Endodermal cell (in vitro differentiated cells): ENCODE results near the gene ZMYM2. TPM values are rescaled to one million over a fixed set of nuclear protein-coding genes. Genes with fewer than 3 reads are reported as not detected.

Source experiments
- DNase-seq: peaks from one replicate; pipeline ENCODE4 v3.0.0-alpha.2; 2017
- H3K27ac ChIP-seq: 2 replicates; pipeline ENCODE4 v1.5.1; 2013; ENCODE audit warnings: mild to moderate bottlenecking, low read depth, low read length, moderate library complexity
- H3K27me3 ChIP-seq: 2 replicates; pipeline ENCODE4 v1.6.1; 2013; ENCODE audit warnings: mild to moderate bottlenecking, low read length, moderate library complexity; ENCODE audit not compliant: insufficient read depth, control insufficient read depth, poor library complexity, severe bottlenecking
- H3K36me3 ChIP-seq: 2 replicates; pipeline ENCODE4 v1.7.0; 2013; ENCODE audit warnings: mild to moderate bottlenecking, low read length, moderate library complexity; ENCODE audit not compliant: control insufficient read depth, insufficient read depth
- H3K4me1 ChIP-seq: one replicate; pipeline ENCODE4 v1.7.0; 2013; ENCODE audit warnings: low read length; ENCODE audit not compliant: control insufficient read depth, insufficient read depth
- H3K4me3 ChIP-seq: 2 replicates; pipeline ENCODE4 v1.5.1; 2013; ENCODE audit warnings: mild to moderate bottlenecking, low read length, moderate library complexity
- H3K9ac ChIP-seq: 2 replicates; pipeline ENCODE4 v1.6.1; 2013; ENCODE audit warnings: mild to moderate bottlenecking, low read length, moderate library complexity; ENCODE audit not compliant: poor library complexity, severe bottlenecking; ENCODE audit errors: extremely low read depth
- H3K9me3 ChIP-seq: 2 replicates; pipeline ENCODE4 v1.6.1; 2013; ENCODE audit warnings: mild to moderate bottlenecking, low read length, moderate library complexity; ENCODE audit not compliant: control insufficient read depth
- H3K27ac Mint-ChIP-seq: 2 replicates; pipeline ENCODE4 v1.8.0; 2020; ENCODE audit warnings: mixed read lengths
- H3K27me3 Mint-ChIP-seq: 2 replicates; pipeline ENCODE4 v1.8.0; 2021; ENCODE audit warnings: mild to moderate bottlenecking, mixed read lengths; ENCODE audit not compliant: insufficient read depth
- H3K36me3 Mint-ChIP-seq: 2 replicates; pipeline ENCODE4 v1.8.0; 2020; ENCODE audit warnings: low read depth, mixed read lengths
- H3K4me1 Mint-ChIP-seq: 2 replicates; pipeline ENCODE4 v1.8.0; 2020; ENCODE audit warnings: mixed read lengths
- H3K4me3 Mint-ChIP-seq: 2 replicates; pipeline ENCODE4 v1.8.0; 2020; ENCODE audit warnings: mild to moderate bottlenecking, moderate library complexity, mixed read lengths
- H3K9me3 Mint-ChIP-seq: 2 replicates; pipeline ENCODE4 v1.8.0; 2020; ENCODE audit warnings: mild to moderate bottlenecking, mixed read lengths
- WGBS, 2 experiments: methylation state at CpG; one replicate each; pipeline versions ENCODE4 v1.1.5 to v1.1.7; 2013; ENCODE audit warnings: missing lambda C conversion rate in 2 of 2, mixed read lengths in 1 of 2; ENCODE audit not compliant: insufficient coverage in 1 of 2, insufficient read length in 1 of 2; 5-methylcytosine and 5-hydroxymethylcytosine counted together
- total RNA-seq, 2 donors: library from RNA; stranded (reverse); fragmentation: NEBNext Ultra II Directional in 1 of 2; extraction: Animal tissue kit (Norgen Biotek cat#: 25700) in 1 of 2; gene quantifications; 2 replicates in 1 of 2; 3 replicates in 1 of 2; pipeline ENCODE4 v1.2.1, GENCODE V29; 2021
- TF ChIP-seq, protein P1 (sequence below): fragments of 200-600 bp; sonication (generic); conservative IDR thresholded peaks from 2 replicates; pipeline ENCODE4 v1.5.0; 2021; ENCODE audit warnings: antibody characterized with exemption, mild to moderate bottlenecking

The ZMYM2 gene
- total RNA-seq, 2 donors from 2014 or later = 200 to 207 TPM

- no peak overlapping the region for H3K27ac Mint-ChIP-seq
These were observed 40.4 kb downstream of the ZMYM2 start for GRCh38 chr13:19998960-19999359.

DNA sequence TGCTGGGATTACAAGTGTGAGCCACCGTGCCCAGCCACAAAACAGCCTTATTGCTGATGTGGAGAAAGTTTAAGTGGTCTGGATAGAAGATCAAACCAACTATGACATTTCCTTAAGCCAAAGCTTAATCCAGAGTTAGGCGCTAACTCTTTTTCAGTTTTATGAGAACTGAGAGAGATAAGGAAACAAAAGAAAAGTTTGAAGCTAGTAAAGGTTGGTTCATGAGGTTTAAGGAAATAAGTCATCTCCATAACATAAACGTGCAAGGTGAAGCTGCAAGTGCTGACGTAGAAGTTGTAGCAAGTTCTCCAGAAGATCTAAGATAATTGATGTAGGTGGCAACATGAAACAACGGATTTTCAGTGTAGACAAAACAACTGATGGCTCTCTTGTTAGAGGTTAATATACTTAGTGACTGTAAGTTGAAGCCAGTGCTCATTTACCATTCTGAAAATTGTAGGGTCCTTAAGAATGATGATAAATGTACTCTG, 41.6 kb downstream of the ZMYM2 start:
- Histone ChIP-seq H3K27ac (no peak overlapping the region), H3K9me3 (no peaks in the 10 kb centered on the region), H3K27me3 (no peaks in the 10 kb centered on the region), H3K9ac (no peak overlapping the region), H3K36me3 (peaks cover 73% of the 10 kb centered on the region), H3K4me3 (no peak overlapping the region), H3K4me1 (peaks cover 6% of the 10 kb centered on the region)
- Mint-ChIP-seq H3K9me3 (no peaks in the 10 kb centered on the region), H3K36me3 (peaks cover 52% of the 10 kb centered on the region), H3K4me3 (no peak overlapping the region), H3K27me3 (no peaks in the 10 kb centered on the region), H3K27ac (peak overlapping the region; percentile 58), H3K4me1 (peaks cover 19% of the 10 kb centered on the region)
- TF ChIP-seq, protein P1, sequence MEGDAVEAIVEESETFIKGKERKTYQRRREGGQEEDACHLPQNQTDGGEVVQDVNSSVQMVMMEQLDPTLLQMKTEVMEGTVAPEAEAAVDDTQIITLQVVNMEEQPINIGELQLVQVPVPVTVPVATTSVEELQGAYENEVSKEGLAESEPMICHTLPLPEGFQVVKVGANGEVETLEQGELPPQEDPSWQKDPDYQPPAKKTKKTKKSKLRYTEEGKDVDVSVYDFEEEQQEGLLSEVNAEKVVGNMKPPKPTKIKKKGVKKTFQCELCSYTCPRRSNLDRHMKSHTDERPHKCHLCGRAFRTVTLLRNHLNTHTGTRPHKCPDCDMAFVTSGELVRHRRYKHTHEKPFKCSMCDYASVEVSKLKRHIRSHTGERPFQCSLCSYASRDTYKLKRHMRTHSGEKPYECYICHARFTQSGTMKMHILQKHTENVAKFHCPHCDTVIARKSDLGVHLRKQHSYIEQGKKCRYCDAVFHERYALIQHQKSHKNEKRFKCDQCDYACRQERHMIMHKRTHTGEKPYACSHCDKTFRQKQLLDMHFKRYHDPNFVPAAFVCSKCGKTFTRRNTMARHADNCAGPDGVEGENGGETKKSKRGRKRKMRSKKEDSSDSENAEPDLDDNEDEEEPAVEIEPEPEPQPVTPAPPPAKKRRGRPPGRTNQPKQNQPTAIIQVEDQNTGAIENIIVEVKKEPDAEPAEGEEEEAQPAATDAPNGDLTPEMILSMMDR = no peak
- 90 to 95% methylated on average over 4 to 5 of the region's 5 CpGs for WGBS, 2 experiments
- no peak for DNase-seq

More at GRCh38 chr13:19998960-19999359, 40.4 kb downstream of the ZMYM2 start:
- peaks cover 19% of the 10 kb centered on the region for H3K4me1 Mint-ChIP-seq
- Histone ChIP-seq H3K27me3 (no peaks in the 10 kb centered on the region), H3K27ac (no peak overlapping the region), H3K4me3 (no peak overlapping the region), H3K9ac (no peak overlapping the region), H3K9me3 (no peaks in the 10 kb centered on the region), H3K4me1 (peaks cover 6% of the 10 kb centered on the region), H3K36me3 (peaks cover 74% of the 10 kb centered on the region)
- no peak overlapping the region for H3K4me3 Mint-ChIP-seq
- no peak for DNase-seq
- H3K36me3 Mint-ChIP-seq = peaks cover 49% of the 10 kb centered on the region
- TF ChIP-seq, protein P1 = no peak
- no peaks in the 10 kb centered on the region for H3K9me3 Mint-ChIP-seq
- WGBS, 2 experiments = 86 to 91% methylated on average over 3 of the region's 3 CpGs
- H3K27me3 Mint-ChIP-seq = no peaks in the 10 kb centered on the region

DNA sequence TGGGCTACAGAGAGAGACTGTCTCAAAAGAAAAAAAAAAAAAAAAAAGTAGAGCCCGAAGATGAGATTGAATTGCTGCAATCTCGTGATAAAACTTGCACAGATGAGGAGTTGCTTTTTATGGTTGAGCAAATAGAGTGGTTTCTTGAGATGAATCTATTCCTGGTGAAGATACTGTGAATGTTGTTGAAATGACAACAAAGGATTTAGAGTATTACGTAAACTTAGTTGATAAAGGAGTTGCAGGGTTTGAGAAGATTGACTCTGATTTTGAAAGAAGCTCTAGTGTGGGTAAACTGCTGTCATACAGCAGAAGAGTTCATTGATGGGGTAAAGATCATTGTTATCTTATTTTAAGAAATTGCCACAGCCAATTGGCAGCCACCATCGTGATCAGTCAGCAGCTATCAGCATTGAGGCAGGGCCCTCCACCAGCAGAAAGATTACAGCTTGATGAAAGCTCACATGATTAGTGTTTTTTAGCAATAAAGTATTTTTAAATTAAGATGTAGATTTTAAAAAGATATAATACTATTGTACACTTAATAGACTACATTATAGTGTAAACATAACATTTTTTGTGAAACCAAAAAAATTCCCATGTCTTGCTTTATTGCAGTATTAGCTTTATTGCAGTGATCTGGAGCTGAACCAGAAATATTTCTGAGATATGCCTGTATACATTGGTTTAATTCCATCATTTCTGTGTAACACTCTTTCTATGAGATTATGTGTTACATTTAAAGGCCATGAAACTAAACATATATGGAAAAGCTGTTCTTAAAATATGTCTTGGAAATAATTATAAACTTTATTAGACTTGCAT, 43.1 kb downstream of the ZMYM2 start:
- Histone ChIP-seq H3K36me3 (peaks cover 73% of the 10 kb centered on the region), H3K9ac (no peak overlapping the region), H3K4me1 (peaks cover 6% of the 10 kb centered on the region), H3K27ac (no peak overlapping the region), H3K4me3 (no peak overlapping the region), H3K27me3 (no peaks in the 10 kb centered on the region), H3K9me3 (peaks cover 6% of the 10 kb centered on the region)
- Mint-ChIP-seq H3K4me3 (no peak overlapping the region), H3K27me3 (no peaks in the 10 kb centered on the region), H3K27ac (no peak overlapping the region), H3K9me3 (no peaks in the 10 kb centered on the region), H3K4me1 (peaks cover 19% of the 10 kb centered on the region), H3K36me3 (peaks cover 52% of the 10 kb centered on the region)
- 87 to 94% methylated on average over 3 to 4 of the region's 4 CpGs for WGBS, 2 experiments
- TF ChIP-seq, protein P1 = no peak
- DNase-seq = no peak
